NCI-H1417 (cell line): ENCODE data around the gene TMEM37.

Source experiments
- DNase-seq, 3 experiments: peaks; one replicate each; lab custom pipeline; 2025; lab: John Stamatoyannopoulos, UW

TMEM37 gene

DNA sequence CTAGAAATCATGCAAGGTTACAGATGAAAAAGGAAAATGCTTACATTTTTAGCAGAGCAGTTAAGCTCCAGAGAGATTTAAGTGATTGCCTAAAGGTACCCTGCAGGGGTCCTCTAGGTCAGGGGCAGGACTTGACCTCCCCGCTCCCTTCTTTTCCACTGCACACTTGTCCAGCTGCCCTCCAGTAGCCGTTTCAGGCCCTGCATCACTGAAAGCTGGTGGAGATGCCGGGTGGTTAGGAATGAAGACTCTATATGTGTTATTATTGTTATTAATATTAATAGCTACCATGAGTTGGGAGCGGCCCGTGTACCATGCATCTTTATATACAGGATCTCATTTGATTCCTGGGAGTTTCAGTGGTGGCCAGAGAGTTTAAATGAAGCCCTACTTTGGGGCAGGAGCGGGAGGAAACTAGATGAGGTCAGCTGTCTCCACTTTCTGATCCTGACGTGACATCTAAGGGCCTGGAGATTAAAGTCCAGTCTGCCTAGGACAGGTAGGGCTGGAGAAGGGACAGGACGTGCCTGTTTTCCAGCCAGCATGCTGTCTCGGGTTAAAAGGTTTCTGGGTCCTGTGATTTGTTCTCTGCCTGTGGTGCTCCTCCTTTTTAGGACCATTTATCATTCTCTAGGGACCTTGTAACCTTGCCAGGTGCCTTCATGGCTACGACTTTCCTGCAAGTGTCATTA lies 2.1 kb downstream of the TMEM37 start:
- DNase-seq = no peak

GRCh38 chr2:119434664-119435063 lies 3.0 kb downstream of the TMEM37 start:
- DNase-seq = no peak

GRCh38 chr2:119435081-119435952 lies 3.7 kb downstream of the TMEM37 start:
- DNase-seq = no peak

- DNase-seq = no peak
These were observed 4.3 kb downstream of the TMEM37 start for GRCh38 chr2:119435953-119436297.

- DNase-seq = no peak
These were observed 5.5 kb downstream of the TMEM37 start for GRCh38 chr2:119436993-119437772.

DNA sequence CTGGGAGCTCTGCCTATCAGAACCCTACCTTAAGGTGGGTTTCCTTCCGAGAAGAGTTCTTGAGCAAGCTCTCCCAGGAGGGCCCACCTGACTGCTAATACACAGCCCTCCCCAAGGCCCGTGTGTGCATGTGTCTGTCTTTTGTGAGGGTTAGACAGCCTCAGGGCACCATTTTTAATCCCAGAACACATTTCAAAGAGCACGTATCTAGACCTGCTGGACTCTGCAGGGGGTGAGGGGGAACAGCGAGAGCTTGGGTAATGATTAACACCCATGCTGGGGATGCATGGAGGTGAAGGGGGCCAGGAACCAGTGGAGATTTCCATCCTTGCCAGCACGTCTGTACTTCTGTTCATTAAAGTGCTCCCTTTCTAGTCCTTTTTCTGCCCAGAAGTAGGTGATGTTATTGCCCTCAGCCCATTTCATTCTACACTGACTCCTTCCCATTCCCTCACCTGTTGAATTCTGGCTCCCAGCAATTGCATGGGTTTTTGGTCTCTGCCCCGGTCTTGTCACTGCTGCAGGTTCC lies 6.5 kb downstream of the TMEM37 start:
- no peak for DNase-seq

DNA sequence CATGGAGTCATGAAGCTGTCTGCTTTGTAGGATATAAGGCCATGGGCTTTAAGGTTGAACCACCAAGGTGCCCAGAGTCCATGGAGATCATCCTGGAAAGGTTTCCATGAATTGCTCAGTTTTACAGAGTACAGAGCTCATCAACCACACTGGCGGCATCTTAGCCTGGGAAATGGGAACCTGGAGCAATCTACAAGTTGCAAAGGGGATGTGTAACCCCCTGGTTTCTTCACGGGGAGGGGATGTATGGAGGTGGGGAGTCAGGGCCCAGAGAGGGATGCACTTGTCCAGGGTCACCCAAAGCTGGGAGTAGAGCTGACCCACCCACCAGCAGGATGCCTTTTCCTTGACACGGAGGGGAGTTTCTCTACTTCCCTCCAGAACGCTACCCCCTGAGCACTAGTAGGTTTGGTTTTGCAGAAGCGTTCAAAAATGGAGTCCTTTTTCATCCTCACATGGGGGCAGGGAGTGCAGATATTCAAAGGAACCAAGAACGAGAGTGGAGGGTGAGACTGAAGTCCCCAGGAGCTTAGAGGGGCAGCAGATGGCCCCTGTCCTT lies 7.2 kb downstream of the TMEM37 start:
- no peak for DNase-seq

GRCh38 chr2:119439574-119440500 lies 8.2 kb downstream of the TMEM37 start:
- no peak for DNase-seq

DNA sequence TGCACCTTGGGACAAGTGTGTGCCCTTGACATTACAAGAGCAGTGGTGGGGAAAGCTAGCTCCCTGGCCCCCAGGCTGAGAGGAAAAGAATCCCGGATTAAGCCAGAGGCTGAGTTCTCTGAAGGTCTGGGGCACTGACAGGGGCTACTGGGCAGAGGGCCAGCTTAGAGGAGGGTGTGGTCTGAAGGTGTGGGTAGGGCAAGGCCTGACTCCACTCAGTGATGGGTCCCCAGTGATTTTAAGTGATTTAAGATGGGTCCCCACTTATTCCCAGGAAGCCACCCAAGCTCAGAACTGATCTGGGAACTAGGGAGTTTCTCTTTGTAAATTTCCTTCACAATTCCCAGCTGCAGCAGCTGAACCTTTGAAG lies 8.8 kb downstream of the TMEM37 start:
- DNase-seq = no peak

DNA sequence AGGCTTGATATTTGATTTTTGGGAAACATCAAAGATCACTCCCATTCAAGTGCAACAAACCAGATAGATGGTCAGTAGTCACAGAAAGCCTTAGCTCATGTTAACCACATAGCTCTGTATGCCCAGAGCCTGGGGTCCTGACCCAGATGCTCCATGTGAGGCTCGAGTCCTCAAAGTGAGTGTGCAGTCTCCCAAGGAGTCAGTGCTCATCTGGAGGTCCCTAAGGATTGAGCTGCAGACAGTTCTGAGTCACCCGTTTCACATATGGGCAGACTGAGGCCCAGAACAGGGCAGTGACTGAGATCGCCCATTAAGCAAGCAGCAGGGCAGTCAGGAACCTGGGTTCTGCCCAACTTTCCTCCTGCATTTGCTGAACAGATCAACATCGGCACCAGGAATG lies 9.2 kb downstream of the TMEM37 start:
- DNase-seq = no peak

DNA sequence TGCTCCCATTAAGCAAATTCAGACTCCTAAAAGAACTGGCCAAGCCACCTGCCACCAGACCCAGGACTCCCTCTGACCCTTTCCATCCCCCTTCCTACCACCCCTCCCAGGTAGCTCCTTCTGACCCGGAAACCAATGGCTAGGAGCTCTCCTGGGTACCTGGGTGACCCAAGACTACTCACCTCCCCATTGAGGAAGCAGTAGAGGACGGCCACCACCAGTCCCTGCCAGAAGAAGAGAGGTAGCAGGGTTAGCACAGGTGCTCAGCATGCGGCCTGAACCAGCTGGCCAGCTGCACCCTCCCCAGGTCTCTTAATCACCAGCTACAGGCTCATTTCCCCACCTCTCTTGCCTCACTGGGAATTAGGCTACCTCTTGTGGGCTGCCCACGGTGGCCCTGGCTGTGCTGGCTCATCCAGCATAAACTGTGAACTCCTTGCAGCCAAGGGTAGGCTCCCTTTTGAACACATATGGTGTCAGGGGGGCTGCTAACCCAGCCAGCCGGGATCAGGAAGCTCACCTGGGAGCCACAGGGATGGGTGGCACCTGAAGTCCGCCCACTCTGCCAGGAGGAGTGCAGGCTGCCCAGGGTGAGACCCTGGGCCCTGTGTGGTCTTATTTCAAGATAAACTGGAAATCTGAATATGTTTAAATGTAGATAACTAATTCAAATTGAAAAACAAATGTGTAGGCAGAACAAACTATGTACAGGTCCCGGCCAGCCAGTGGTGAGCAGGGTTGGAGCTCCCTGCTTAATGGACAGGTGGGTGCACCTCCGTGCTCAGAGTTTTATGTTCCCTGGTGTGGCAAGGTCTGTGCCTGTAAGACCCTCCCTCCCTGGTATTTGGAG lies 9.9 kb downstream of the TMEM37 start:
- DNase-seq = peak in 1 of 3 experiments; percentile 10

- no peak for DNase-seq
These were observed 10.6 kb downstream of the TMEM37 start for GRCh38 chr2:119442226-119442619.

- no peak for DNase-seq
These were observed 11.2 kb downstream of the TMEM37 start for GRCh38 chr2:119442850-119443249.

GRCh38 chr2:119446037-119446436 lies 14.4 kb downstream of the TMEM37 start:
- no peak for DNase-seq

- no peak for DNase-seq
These were observed 16.9 kb downstream of the TMEM37 start for GRCh38 chr2:119448427-119449141.

DNA sequence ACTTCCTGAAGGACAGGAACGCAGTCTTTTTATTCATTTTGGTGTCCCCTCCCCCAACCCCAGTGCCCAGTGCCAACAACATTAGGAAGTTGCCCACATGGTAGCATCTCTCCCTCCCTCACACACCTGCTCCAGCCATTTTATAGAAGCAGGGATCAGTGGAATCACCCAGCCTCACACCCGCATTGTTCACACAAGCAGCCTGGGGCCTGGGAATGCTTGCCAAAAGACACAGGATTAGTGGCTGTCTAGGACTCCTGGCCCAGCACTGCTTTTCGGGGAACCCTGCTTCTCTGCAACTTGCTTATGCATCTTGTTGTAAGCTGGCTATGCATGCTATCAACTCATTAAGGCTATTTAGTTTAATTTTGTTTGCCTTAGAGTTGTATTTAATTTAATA lies 17.9 kb downstream of the TMEM37 start:
- no peak for DNase-seq

GRCh38 chr2:119451336-119452050 lies 19.8 kb downstream of the TMEM37 start:
- DNase-seq = no peak

DNA sequence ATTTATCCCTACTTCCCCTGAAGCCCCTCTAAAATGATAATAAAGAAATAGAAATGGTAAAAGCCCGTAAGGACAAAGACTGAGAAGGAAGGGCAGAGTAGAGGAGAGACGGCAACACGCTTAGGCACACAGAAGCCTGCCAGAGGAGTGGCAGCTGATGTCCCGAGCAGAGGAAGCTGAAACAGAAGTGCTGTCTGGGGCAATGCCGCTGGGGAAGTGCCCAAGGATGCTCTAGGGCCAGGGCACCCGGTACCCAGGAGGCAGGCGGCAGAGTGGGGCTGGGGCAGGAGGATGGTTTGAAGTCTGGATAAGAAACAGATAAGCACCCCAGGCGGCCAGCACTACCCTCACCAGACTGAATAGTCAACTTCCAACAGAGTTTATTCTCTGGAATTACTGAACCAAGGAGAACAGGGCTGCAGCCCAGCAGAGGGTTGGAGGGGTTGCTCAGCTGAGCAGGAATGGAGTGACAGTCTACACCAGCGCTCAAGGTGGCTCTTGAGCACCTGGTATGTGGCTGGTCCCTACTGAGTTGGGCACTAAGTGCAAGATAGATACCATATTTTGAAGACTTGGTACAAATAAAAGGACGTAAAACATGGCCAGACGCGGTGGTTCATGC lies 22.4 kb downstream of the TMEM37 start:
- DNase-seq = no peak
